Glomerular visceral epithelial cell (primary cell): ENCODE measurements around the gene FAM131C.
A peak's percentile ranks its signal among the peaks of the same experiment; 100 is the strongest.
"Not testable (repeated sequence)": the region's sequence is repeated elsewhere in the genome, so short reads cannot be mapped to it uniquely, and the experiment has no call there.

Source experiments
- DNase-seq: peaks from one replicate; pipeline ENCODE4 v3.0.0-alpha.2; 2016; ENCODE audit errors: extremely low spot score

Gene FAM131C

GRCh38 chr1:16036461-16036860 is 37.0 kb downstream of the FAM131C start:
- not testable (repeated sequence) for DNase-seq

DNA sequence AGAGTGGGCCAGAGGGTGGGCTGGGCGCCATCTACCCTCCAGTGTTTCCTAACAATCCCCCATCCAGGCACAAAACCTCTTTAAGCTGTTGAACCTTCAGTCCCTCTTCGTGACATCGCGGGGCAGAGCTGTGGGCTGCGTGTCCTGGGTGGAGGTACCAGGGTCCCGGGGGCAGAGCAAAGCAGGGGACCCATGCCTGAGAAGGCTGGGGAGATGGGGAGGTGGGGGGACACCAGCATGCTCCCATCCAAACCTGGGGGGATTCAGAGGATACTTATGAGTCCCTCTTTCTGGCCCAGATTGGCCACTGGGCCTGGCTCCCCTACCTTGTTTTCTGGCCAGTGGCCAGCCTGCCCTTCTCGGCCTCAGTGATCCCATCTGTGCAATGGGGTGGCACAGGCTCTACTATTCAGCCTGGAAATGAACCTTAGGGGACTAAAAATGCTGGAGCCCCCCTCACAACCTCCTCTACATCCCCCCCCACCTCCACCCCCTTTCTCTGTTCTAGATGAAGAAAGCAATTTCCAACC is 40.3 kb downstream of the FAM131C start:
- not testable (repeated sequence) for DNase-seq

DNA sequence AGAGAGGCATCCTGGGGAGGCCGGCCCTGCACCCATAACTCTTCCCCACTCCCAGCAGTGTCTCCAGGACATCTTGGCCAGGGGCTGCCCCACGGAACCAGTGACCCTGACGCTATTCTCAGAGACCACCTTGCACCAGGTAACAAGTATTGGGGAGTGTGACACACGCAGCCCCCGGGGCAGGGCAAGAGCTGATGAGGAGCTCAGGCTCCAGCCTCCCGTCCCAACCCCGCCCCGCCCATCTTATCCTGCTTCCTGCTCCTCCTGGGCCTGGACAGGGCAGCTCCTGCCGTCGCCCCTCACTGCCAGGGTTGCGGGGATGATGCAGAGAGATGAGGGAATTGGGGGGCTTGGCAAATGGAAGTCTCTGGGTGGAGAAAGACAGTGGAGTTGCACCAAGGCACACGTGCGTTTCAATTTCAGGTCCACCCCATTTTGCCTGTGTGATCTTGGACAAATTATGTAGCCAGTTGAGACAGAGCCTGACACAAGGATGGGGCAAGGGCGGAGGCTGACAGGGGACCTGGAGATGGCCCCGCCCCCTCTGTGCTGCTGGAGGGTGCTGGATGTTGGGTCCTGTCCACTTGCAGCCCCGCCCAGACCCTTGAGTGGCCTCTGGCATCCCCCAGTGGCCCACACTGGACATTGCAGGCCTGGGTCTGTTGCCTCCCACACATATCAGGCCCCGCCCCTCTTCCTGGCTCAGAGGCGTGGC is 40.9 kb downstream of the FAM131C start:
- peak; percentile 84 for DNase-seq

DNA sequence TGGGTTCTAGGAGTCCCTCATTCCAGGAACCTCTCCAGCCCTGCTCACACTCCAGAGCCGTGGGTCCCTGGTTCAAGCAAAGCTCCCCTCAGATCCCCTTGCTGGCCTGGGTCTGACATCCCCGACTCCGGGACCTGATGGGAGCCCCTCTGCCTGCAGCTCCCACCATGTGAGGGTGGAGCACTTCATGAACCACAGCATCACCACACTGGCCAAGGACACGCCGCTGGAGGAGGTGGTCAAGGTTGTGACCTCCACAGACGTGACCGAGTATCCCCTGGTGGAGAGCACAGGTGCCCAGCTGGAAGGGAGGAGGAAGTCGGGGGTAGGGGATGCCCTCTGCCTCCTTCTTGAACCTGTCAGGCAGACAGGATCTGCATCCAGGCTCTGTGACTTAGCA is 41.9 kb downstream of the FAM131C start:
- DNase-seq: no peak

GRCh38 chr1:16029288-16029687 is 44.2 kb downstream of the FAM131C start:
- no peak for DNase-seq

DNA sequence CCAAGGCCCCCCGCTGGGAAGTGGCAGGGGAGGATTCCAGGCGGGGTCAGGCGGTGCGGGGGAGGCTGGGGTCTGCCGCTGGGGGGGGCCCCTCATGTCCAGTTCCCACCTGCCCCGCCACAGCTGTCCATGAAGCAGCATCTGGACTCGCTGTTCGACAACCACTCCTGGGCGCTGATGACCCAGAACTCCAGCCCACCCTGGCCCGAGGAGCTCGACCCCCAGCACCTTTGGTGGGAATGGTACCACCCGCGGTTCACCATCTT is 44.5 kb downstream of the FAM131C start:
- not testable (repeated sequence) for DNase-seq

- no peak for DNase-seq
These were observed 45.0 kb downstream of the FAM131C start for GRCh38 chr1:16028237-16029002.

DNA sequence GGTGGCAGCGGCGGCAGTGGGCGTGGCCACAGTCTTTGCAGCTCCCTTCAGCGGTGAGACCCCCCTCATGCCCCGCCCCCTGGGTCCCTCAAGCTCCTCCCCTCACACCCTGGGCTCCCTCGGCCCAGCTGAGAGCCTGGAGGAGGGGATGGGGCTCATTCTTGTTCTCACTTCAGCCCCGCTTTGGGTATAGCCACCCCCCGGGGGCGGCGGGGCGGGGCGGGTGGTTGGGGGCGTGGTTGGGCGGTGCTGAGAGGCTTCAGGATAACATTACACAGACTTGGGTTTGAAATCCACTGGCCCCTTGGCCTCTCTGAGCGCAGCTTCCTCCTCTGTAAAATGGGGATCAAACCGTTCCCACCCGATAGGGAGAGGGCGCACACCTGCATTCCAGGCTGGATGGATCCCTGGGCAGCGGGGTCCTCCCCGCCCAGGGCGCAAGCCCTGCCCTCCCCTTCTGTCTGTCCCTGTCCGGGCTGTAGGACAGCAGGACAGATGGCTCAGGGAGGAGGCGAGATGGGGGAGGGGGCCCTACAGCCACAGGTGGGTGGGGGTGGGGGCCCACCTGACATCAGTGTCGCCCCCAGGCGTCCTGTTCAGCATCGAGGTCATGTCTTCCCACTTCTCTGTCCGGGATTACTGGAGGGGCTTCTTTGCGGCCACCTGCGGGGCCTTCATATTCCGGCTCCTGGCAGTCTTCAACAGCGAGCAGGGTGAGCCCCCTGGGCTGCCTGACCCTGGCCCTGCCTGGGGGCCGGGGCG is 46.5 kb downstream of the FAM131C start:
- no peak for DNase-seq

DNA sequence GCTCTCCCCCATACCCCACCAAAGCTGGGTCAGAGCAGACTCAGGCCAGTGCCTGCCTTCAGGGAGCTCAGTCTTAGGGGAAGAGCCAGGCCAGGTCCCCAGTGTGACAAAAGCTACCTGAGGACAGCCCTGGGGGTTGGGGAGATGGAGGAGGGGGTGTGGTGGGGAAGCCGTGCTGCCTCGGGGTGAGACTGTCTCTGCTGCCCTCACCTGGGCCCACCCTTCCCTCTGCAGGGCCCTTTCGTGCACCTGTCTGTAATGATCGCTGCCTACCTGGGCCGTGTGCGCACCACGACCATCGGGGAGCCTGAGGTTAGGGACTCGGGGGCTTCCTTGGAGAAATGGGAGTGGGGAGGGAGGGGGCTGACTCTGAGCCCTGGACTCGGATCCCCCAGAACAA is 47.1 kb downstream of the FAM131C start:
- not testable (repeated sequence) for DNase-seq

- no peak for DNase-seq
These were observed 50.3 kb downstream of the FAM131C start for GRCh38 chr1:16023050-16023653.

DNA sequence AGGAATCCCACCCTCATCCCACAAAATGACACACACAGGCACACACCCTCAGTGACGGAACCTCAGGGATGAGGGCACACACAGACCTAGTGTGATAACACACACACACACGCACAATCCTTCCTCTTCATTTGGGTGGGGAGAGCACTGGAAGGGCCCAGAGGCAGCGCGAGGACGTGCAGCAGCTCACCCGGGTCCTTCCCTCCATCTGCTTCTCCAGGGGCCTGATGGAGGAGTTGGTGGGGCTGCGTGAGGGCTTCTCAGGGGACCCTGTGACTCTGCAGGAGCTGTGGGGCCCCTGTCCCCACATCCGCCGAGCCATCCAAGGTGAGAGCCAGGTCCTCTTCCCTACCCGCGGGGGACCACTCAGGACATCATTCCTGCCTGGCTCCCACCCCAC is 51.1 kb downstream of the FAM131C start:
- DNase-seq: no peak

- DNase-seq: no peak
These were observed 51.8 kb downstream of the FAM131C start, which contains the start of gene CLCNKA for GRCh38 chr1:16021681-16022080. TSS of gene CLCNKA (plus strand) at chr1:16022036. CDS start at chr1:16022620, 584 bp downstream.

DNA sequence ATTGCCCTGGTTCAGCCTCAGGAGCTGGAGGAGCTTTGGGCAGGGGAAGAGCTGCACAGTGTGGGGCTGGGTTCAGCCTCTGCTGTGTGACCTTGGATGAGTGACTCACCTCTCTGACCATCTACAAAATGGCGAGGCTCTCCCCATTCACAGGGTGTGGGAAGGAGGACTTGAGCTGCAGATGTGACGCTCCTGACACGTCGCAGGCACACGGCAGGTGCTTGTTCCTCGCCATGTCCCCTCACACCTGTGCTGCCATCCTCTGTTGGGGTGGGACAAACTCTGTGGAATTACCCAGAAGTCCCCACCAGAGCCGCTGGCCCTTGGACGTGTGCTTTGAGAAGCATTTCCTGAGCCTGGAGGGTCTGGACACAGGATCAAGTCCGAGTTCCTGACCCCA is 52.6 kb downstream of the FAM131C start:
- not testable (repeated sequence) for DNase-seq

GRCh38 chr1:16020325-16020724 is 53.1 kb downstream of the FAM131C start:
- DNase-seq: no peak

GRCh38 chr1:16019644-16020277 is 53.7 kb downstream of the FAM131C start:
- DNase-seq: peak; percentile 22

DNA sequence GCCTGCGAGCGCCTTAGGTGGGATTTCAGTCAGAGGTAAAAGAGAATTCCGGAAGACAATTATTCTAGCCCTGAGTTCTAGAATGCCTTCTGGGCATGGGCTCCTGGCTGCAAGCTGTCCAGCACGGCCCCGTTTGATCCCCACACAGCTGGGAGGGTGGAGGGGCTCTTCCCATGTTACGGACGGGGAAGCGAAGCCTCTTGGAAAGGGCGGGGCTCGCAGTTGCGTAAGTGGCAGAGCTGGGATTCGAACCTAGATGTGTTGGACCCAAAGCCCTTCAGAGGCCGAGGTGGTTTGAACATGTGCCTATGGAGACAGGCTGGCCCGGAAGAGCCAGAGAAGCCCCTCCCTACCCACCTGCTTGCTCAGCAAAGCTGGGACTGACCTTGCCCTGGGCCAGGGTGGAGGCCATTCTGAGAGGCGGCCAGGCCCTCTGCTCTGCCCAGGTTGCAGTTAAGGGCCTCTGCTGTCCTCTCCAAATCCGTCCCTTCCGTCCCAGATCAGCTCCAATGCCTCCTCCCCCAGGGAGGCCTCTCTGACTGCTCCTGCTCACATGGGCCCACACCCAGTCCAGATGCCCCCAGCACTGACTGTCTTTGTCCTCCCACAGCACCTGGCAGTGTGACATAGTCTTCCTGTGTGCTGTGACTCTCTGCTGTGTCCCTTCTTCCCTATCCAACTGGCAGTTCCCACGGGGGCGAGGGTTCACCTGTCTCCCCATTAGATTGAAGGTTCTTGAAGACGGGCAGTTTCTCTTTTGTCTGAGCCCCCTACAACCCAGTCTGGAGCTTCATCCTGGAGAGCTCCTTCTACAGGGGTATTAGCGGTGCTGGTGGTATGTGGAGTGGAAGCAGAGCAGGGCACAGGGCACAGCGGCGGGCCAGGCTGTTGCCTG is 54.5 kb downstream of the FAM131C start:
- DNase-seq: no peak

- DNase-seq: no peak
These were observed 55.1 kb downstream of the FAM131C start for GRCh38 chr1:16018308-16018707.

GRCh38 chr1:16017461-16018303 is 55.8 kb downstream of the FAM131C start, which contains the start of gene HSPB7:
TSS of gene HSPB7 (minus strand) at chr1:16018043. CDS start at chr1:16017963, 80 bp downstream.
- no peak for DNase-seq

- no peak for DNase-seq
These were observed 56.4 kb downstream of the FAM131C start for GRCh38 chr1:16017076-16017460.
